ENCODE measurements around the gene ZNF655.

DNA sequence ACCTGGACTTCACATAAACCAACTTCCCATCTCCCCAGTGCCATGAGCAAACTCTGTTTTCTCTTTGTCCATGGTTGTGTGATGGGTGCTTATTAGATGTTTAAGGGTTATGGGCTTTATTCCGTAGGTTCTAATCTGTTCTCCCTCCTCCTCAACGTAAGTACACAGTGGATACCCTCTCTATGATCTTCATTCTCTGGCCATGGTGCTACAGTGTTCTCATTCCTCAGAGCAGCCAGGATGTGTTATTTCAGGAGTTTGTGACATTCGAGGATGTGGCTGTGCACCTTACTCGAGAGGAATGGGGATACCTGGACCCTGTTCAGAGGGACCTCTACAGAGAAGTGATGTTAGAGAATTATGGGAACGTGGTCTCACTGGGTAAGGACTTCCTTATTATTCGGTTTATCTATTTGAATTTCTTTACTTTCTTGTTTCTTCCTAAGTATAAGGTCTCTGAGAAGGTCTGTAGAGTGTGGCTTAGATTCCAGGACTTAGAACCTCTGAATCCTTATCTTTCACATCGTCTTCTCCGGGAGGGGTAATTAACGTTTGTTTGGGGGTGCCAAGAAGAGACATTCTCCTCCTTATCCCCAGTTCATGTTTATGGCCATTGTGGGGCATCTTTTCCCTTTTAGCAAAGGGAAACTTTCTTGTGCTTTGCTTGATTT, 3.8 kb downstream of the ZNF655 start:
- TF ChIP-seq, protein P1, sequence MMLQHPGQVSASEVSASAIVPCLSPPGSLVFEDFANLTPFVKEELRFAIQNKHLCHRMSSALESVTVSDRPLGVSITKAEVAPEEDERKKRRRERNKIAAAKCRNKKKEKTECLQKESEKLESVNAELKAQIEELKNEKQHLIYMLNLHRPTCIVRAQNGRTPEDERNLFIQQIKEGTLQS (CRISPR knock-in tag; conservative IDR thresholded peaks at IDR 0.05) = no peak
- TF ChIP-seq, protein P2, sequence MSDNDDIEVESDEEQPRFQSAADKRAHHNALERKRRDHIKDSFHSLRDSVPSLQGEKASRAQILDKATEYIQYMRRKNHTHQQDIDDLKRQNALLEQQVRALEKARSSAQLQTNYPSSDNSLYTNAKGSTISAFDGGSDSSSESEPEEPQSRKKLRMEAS (CRISPR knock-in tag; IDR thresholded peaks at IDR 0.05) = no peak

Data from WTC11 (cell line).